ENCODE data around the gene STON2. TPM values are rescaled to one million over a fixed set of nuclear protein-coding genes. Genes with fewer than 3 reads are reported as not detected.

STON2 gene
- total RNA-seq, 2 experiments from 2014 or later = 0.13 TPM; not detected in 1

DNA sequence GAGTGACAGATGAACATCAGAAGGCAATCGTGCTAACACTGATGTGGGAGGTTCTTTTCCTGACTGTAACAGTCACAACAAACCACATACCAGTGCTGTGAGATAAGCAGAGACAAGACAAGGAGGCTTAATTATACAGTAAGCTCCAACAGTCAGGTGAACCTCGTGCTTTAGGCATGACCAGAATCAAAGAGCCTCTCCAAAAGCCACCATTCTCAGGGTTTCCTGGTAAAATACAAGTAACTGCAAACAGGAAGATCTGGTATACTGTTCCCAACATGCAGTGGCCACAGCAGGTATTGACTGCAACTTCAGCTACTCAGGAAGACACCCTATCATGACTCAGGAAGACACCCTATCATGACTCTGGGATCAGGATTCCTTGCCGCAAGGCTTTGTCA lies 132.1 kb downstream of the STON2 start:
- Mint-ChIP-seq H3K4me1 (ENCODE audit: low read depth) (peaks cover 9% of the 10 kb centered on the region), H3K4me3 (no peak overlapping the region), H3K27me3 (ENCODE audit: low read depth) (peaks cover 32% of the 10 kb centered on the region), H3K9me3 (ENCODE audit: insufficient read depth) (no peaks in the 10 kb centered on the region), H3K27ac (no peak overlapping the region), H3K36me3 (ENCODE audit: low read depth) (no peaks in the 10 kb centered on the region)
- no peak for DNase-seq
- ChIA-PET CTCF (interaction anchor here (1.4 to 6.9 kb wide), 5 partner anchors 14 to 197 kb away, joined by 3 to 71 read pairs (median 13); no protein-coding TSS in a partner anchor), POLR2A (no interaction called here)
- peak; percentile 51 for ATAC-seq

DNA sequence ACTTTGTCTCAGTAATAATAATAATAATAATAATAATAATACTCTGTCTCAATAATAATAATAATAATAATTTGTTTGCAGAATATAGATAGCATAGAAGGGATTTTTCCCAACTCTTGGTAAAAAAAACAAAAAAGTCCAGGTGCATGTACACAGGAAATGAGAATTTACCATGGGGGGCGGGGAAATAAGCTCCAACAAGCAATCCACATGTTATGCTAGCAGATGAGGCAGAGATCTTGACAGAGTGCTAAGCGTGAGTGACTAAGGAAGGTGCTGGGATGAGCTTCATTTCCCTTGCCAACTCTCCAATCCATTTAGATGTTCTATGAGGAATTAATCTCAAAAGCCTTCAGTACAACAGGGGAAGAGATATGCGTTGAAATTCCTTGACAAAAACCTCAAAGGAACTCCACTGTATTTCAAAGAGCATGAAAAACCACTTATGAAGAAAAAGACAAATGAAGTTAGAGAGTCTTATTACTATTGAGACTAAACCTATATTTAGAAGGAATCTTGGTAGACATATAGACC lies 134.4 kb downstream of the STON2 start:
- CTCF ChIA-PET = interaction anchor here (1.0 to 1.8 kb wide), 6 partner anchors 12 to 199 kb away, joined by 3 to 5 read pairs (median 4); no protein-coding TSS in a partner anchor
- POLR2A ChIA-PET = interaction anchor here (0.7 kb wide), 1 partner anchor 23 kb away, joined by 3 read pairs; no protein-coding TSS in a partner anchor
- Mint-ChIP-seq H3K4me1 (ENCODE audit: low read depth) (peaks cover 9% of the 10 kb centered on the region), H3K27ac (no peak overlapping the region), H3K36me3 (ENCODE audit: low read depth) (no peaks in the 10 kb centered on the region), H3K9me3 (ENCODE audit: insufficient read depth) (no peaks in the 10 kb centered on the region), H3K4me3 (no peak overlapping the region), H3K27me3 (ENCODE audit: low read depth) (peaks cover 40% of the 10 kb centered on the region)
- no peak for DNase-seq
- no peak for ATAC-seq

DNA sequence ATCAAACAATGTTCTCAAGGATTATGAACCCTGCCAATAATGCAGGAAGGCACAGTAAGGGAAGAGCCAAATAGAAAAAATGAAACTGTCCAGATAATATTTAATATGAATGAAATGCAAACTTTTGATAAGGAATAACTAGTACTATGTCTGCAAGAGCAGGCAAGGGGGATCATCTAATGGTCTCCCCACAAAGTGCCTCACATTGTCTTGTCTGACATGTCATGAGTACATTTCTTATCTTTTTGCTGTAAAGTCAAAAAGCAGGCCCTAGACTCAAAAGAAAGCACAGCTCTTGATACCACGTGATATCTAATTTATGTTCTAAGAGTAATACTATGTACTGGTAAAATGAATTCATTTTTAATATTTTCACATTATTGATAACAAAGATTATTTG lies 135.5 kb downstream of the STON2 start:
- Mint-ChIP-seq H3K4me3 (no peak overlapping the region), H3K9me3 (ENCODE audit: insufficient read depth) (no peaks in the 10 kb centered on the region), H3K4me1 (ENCODE audit: low read depth) (peaks cover 9% of the 10 kb centered on the region), H3K27me3 (ENCODE audit: low read depth) (peaks cover 40% of the 10 kb centered on the region), H3K36me3 (ENCODE audit: low read depth) (no peaks in the 10 kb centered on the region), H3K27ac (no peak overlapping the region)
- CTCF ChIA-PET = no interaction called here
- DNase-seq = no peak
- ATAC-seq = no peak
- POLR2A ChIA-PET = no interaction called here

DNA sequence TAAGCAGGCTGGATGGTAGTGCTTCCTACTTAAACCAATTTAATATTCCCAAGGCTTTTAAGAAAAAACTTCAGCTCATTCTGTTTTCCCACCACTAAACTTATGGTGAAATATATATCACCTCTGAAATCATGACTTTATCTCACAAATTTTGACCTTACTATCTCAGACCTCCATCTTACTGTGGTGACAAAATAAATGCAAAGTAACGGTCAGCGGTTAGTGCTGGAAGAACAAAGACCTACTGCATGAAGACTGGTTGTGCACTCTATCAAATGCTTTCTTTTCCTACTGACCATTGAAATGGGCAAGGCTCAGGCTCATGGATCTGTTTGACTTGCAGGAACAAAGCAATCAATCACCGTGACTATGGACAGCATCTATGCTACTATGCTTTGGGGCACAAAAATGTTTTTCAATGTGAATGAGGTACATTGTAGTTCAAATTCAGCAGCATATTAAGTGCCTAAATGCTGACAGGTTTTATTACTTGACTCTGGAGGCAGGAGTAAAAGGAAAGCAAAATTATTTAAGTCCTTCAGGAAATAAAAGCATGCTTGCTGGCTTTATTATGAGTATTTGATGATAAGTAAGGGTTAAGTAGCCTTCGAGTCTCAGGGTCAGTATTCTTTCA lies 136.2 kb downstream of the STON2 start:
- H3K27me3 Mint-ChIP-seq (ENCODE audit: low read depth) = peaks cover 38% of the 10 kb centered on the region
- no peak for ATAC-seq

DNA sequence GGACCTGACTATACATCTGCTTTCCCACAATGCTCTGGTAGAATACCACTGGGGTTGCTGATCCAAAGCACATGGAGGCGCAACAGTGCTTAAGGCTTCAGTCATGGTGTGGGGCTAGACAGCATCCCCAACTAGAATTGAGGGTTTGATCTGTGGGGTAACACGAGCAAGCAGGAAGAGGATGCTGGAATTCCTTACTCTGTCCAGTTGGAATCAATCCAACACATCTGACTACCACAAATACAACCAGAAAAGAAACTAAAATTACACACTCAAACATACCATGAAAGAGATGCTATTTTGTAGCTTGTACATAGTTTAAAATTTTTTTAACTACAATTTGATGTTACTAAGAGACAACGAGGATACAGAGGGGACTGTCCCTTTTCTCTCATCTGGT lies 138.9 kb downstream of the STON2 start:
- POLR2A ChIA-PET = no interaction called here
- Mint-ChIP-seq H3K27ac (no peak overlapping the region), H3K4me3 (no peak overlapping the region), H3K36me3 (ENCODE audit: low read depth) (no peaks in the 10 kb centered on the region), H3K9me3 (ENCODE audit: insufficient read depth) (no peaks in the 10 kb centered on the region), H3K4me1 (ENCODE audit: low read depth) (no peaks in the 10 kb centered on the region), H3K27me3 (ENCODE audit: low read depth) (peaks cover 17% of the 10 kb centered on the region)
- CTCF ChIA-PET = no interaction called here
- ATAC-seq = no peak
- DNase-seq = no peak

More for the DNA sequence above, 136.2 kb downstream of the STON2 start:
- ChIA-PET POLR2A (no interaction called here), CTCF (interaction anchor here (1.5 kb wide), 1 partner anchor 201 kb away, joined by 3 read pairs; no protein-coding TSS in a partner anchor)
- Mint-ChIP-seq H3K9me3 (ENCODE audit: insufficient read depth) (no peaks in the 10 kb centered on the region), H3K36me3 (ENCODE audit: low read depth) (no peaks in the 10 kb centered on the region), H3K4me3 (no peak overlapping the region), H3K4me1 (ENCODE audit: low read depth) (peaks cover 9% of the 10 kb centered on the region), H3K27ac (no peak overlapping the region)
- DNase-seq = no peak

DNA sequence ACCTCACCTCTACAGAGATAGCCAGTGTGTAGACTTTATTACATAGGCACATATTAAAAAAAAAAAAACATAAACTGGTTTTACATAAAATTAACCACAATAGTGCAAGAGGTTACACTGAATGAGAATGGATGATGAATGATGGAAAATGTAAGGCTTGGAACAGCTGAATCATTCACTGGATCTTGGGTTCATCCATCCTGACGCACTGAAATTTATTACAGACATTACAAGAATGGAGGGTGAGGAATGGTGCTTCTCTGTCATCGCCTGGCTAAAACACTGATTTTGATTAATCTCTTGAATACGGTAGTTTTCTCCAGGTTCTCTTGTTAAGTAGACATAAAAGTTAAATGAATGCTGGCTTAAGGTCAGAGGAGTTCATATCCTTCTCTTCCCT lies 139.4 kb downstream of the STON2 start:
- peaks cover 16% of the 10 kb centered on the region for H3K27me3 Mint-ChIP-seq (ENCODE audit: low read depth)
- DNase-seq (no peak), ATAC-seq (no peak)
- H3K4me1 Mint-ChIP-seq (ENCODE audit: low read depth) = no peaks in the 10 kb centered on the region
- ChIA-PET POLR2A (no interaction called here), CTCF (interaction anchor here (1.8 kb wide), 1 partner anchor 204 kb away, joined by 8 read pairs; no protein-coding TSS in a partner anchor)
- no peaks in the 10 kb centered on the region for H3K36me3 Mint-ChIP-seq (ENCODE audit: low read depth)
- H3K27ac Mint-ChIP-seq = no peak overlapping the region
- H3K4me3 Mint-ChIP-seq = no peak overlapping the region
- no peaks in the 10 kb centered on the region for H3K9me3 Mint-ChIP-seq (ENCODE audit: insufficient read depth)

DNA sequence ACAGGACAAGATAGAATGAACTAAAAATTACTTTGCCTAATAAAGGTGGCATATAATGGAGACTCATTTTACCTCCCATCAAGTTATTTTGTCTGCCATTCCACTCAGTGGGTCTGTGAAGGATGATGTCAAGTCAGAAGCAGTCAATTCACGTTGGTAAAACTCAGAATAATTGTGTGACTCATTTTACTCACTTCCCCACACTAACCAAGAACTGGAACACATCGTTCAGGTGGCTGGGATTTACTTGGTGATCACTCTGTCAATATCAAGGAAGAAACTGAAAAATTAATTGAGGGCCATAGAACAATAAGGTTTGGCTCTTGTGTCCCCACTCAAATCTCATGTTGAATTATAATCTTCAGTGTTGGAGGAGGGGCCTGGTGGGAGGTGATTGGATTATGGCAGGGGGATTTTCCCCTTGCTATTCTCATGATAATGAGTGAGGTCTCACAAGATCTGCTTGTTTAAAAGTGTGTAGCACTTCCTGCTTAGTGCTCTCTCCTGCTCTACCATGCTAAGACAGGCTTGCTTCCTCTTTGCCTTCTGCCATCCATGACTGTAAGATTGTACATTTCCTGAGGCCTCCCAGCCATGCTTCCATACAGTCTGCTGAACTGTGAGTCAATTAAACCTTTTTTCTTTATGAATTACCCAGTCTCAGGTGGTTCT lies 143.7 kb downstream of the STON2 start:
- Mint-ChIP-seq H3K9me3 (ENCODE audit: insufficient read depth) (no peaks in the 10 kb centered on the region), H3K36me3 (ENCODE audit: low read depth) (no peaks in the 10 kb centered on the region), H3K4me1 (ENCODE audit: low read depth) (no peaks in the 10 kb centered on the region), H3K4me3 (no peak overlapping the region), H3K27ac (no peak overlapping the region), H3K27me3 (ENCODE audit: low read depth) (peaks cover 3% of the 10 kb centered on the region)
- CTCF ChIA-PET = no interaction called here
- POLR2A ChIA-PET = no interaction called here
- ATAC-seq (no peak), DNase-seq (no peak)

DNA sequence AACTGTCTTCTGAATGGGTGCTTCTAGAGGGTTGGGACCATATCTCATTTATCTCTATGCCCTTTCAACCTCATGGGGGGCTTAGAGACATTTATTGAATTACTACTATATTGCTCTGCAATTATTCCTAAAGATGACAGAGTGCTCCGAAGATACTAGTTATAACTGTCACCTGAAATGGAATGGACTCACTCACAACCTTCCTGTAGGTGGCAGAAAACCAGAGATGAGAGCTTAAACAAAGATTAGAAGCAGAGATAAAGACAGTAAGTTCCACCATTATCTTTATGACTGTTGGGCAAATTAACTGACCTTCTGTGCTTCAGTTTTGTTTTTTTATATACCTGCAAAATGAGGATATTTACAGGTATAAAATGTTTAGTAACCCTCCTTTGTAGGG lies 147.8 kb downstream of the STON2 start:
- Mint-ChIP-seq H3K4me3 (no peak overlapping the region), H3K4me1 (ENCODE audit: low read depth) (no peaks in the 10 kb centered on the region), H3K27ac (no peak overlapping the region), H3K27me3 (ENCODE audit: low read depth) (no peaks in the 10 kb centered on the region), H3K9me3 (ENCODE audit: insufficient read depth) (no peaks in the 10 kb centered on the region), H3K36me3 (ENCODE audit: low read depth) (no peaks in the 10 kb centered on the region)
- ATAC-seq (no peak), DNase-seq (no peak)
- CTCF ChIA-PET = interaction anchor here (0.9 to 3.0 kb wide), 5 partner anchors 14 to 213 kb away, joined by 3 to 13 read pairs (median 4); no protein-coding TSS in a partner anchor
- POLR2A ChIA-PET = interaction anchor here (1.2 kb wide), 1 partner anchor 31 kb away, joined by 4 read pairs; the partner anchor contains the start of gene GTF2A1

DNA sequence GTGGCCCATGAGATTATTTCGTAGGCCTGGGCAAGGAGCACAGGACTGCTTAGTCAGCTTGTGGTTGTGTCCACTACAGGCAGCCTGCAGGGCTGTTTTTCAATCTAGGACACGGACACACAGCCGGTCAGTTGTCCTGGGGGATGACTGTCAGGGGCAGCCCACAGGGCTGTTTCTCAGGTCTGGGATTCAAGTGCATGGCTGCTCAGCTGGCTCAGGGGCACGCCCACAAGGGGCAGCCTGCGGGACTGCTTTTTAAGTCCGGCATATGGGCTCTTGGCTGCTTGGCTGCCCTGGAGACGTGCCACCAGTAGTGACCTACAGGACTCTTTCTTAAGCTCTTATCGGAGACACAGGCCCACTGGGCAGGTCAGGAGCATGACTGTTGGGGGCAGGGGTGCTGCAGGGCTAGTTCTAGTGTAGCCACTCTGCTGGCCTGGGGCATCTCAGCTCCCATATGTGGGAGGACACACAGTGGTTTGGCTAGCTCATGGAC lies 152.8 kb downstream of the STON2 start:
- ChIA-PET CTCF (no interaction called here), POLR2A (no interaction called here)
- peaks cover 8% of the 10 kb centered on the region for H3K4me1 Mint-ChIP-seq (ENCODE audit: low read depth)
- no peaks in the 10 kb centered on the region for H3K27me3 Mint-ChIP-seq (ENCODE audit: low read depth)
- H3K9me3 Mint-ChIP-seq (ENCODE audit: insufficient read depth) = peaks cover 9% of the 10 kb centered on the region
- ATAC-seq (no peak), DNase-seq (no peak)
- H3K36me3 Mint-ChIP-seq (ENCODE audit: low read depth) = no peaks in the 10 kb centered on the region
- no peak overlapping the region for H3K4me3 Mint-ChIP-seq
- H3K27ac Mint-ChIP-seq = no peak overlapping the region

DNA sequence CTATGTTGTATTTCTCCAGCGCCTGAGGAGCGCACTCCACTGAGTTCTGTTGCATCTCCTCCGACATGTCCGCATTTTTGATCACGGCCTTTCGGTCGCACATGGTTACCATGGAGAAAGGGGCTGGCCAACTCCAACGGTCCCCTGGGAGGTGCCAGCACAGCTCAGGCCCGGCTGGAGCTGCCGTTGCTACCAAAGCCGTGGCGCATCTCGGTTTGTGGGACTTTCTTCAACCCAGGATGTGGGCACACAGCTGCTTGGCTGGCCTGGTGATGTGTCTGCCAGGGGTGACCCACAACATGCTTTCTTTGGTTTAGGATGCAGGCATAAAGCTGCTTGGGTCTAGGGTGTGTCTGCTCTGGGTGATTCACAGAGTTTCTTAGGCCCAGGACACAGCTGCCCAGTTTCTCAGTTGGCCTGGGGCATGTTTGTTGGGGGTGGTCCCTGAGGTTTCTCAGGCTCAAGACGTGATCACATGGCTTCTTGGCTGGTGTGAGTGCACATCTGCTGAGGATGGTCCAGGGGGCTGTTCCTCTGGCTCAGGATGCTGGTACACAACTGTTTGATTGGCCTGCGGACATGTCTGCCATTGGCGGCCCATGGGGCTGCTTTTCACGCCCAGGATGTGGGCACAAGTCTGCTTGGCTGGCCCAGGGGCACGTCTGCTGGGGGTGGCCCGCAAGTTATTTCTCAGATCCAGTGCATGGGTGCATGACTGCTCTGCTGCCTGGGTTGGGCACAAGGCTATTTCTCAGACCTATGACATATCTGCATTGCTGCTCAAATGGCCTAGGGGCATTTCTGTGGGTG lies 153.5 kb downstream of the STON2 start:
- DNase-seq = no peak
- ATAC-seq = no peak
- Mint-ChIP-seq H3K4me3 (no peak overlapping the region), H3K4me1 (ENCODE audit: low read depth) (peaks cover 8% of the 10 kb centered on the region), H3K27ac (no peak overlapping the region), H3K36me3 (ENCODE audit: low read depth) (no peaks in the 10 kb centered on the region), H3K9me3 (ENCODE audit: insufficient read depth) (peaks cover 9% of the 10 kb centered on the region), H3K27me3 (ENCODE audit: low read depth) (no peaks in the 10 kb centered on the region)
- POLR2A ChIA-PET = no interaction called here
- CTCF ChIA-PET = no interaction called here

DNA sequence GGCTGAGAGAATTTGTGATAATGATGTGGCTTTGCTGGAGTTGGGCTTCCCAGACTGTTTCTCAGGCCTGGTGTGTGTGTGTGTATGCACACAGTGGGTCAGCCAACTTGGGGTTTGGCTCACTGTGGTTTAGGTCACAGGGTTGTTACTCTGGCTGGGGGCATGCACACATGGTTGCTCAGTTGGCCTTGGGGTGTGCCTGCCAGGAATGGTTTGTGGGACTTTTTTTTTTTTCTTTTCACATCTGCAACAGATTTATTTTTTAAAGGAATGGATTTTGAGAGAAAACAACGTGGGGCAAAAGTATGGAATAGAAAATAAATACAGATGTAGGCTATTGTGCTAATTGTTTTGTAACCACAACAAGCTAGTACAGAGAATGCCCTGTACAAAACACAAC lies 154.4 kb downstream of the STON2 start:
- Mint-ChIP-seq H3K36me3 (ENCODE audit: low read depth) (no peaks in the 10 kb centered on the region), H3K4me3 (no peak overlapping the region), H3K27ac (no peak overlapping the region), H3K9me3 (ENCODE audit: insufficient read depth) (peaks cover 9% of the 10 kb centered on the region), H3K27me3 (ENCODE audit: low read depth) (no peaks in the 10 kb centered on the region), H3K4me1 (ENCODE audit: low read depth) (peaks cover 8% of the 10 kb centered on the region)
- DNase-seq = no peak
- ChIA-PET POLR2A (no interaction called here), CTCF (no interaction called here)
- no peak for ATAC-seq
